ENCODE results near the gene CTCFL.

Gene CTCFL

GRCh38 chr20:57474816-57475215, 50.1 kb downstream of the CTCFL start:
- TF ChIP-seq TCF12 (IDR thresholded peaks at IDR 0.05; ENCODE audit: low read depth) (no peak), FOXM1 (IDR thresholded peaks at IDR 0.05; ENCODE audit: borderline replicate concordance, low read depth) (no peak)

DNA sequence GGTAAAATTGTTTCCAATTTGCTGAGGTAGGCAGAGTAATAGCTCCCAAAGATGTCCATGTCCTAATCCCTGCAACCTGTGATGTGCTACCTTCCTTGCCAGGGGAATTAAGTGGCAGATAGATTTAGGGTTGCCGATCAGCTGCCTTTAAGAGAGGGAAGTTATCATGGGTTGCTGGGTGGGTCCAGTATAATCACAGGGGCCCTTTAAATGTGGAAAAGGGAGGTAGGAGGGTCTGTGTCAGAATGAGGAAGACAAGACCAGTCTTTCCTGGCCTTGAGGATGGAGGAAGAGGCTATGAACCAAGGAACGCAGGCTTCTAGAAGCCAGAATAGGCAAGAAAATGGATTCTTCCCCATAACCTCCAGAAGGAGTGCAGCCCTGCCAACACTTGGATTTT, 50.7 kb downstream of the CTCFL start:
- TF ChIP-seq EP300 (IDR thresholded peaks at IDR 0.05; ENCODE audit: borderline replicate concordance) (no peak), USF1 (IDR thresholded peaks at IDR 0.05) (no peak), NFIC (IDR thresholded peaks at IDR 0.05) (no peak), CEBPB (IDR thresholded peaks at IDR 0.05) (no peak), EGR1 (IDR thresholded peaks at IDR 0.05) (no peak), TAF1 (IDR thresholded peaks at IDR 0.05; ENCODE audit: low read depth) (no peak), FOXM1 (IDR thresholded peaks at IDR 0.05; ENCODE audit: borderline replicate concordance, low read depth) (no peak), CREB1 (IDR thresholded peaks at IDR 0.05; ENCODE audit: low read depth) (no peak), TCF12 (IDR thresholded peaks at IDR 0.05; ENCODE audit: low read depth) (no peak), ZBTB7A (IDR thresholded peaks at IDR 0.05; ENCODE audit: low read depth) (no peak), TEAD4 (IDR thresholded peaks at IDR 0.05) (no peak), YY1 (IDR thresholded peaks at IDR 0.05; ENCODE audit: low read depth) (no peak), RAD21 (IDR thresholded peaks at IDR 0.05; ENCODE audit: low read depth) (no peak)
- TF ChIP-seq, protein P1, sequence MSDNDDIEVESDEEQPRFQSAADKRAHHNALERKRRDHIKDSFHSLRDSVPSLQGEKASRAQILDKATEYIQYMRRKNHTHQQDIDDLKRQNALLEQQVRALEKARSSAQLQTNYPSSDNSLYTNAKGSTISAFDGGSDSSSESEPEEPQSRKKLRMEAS (IDR thresholded peaks at IDR 0.05), result no peak
- TF ChIP-seq, protein P2, sequence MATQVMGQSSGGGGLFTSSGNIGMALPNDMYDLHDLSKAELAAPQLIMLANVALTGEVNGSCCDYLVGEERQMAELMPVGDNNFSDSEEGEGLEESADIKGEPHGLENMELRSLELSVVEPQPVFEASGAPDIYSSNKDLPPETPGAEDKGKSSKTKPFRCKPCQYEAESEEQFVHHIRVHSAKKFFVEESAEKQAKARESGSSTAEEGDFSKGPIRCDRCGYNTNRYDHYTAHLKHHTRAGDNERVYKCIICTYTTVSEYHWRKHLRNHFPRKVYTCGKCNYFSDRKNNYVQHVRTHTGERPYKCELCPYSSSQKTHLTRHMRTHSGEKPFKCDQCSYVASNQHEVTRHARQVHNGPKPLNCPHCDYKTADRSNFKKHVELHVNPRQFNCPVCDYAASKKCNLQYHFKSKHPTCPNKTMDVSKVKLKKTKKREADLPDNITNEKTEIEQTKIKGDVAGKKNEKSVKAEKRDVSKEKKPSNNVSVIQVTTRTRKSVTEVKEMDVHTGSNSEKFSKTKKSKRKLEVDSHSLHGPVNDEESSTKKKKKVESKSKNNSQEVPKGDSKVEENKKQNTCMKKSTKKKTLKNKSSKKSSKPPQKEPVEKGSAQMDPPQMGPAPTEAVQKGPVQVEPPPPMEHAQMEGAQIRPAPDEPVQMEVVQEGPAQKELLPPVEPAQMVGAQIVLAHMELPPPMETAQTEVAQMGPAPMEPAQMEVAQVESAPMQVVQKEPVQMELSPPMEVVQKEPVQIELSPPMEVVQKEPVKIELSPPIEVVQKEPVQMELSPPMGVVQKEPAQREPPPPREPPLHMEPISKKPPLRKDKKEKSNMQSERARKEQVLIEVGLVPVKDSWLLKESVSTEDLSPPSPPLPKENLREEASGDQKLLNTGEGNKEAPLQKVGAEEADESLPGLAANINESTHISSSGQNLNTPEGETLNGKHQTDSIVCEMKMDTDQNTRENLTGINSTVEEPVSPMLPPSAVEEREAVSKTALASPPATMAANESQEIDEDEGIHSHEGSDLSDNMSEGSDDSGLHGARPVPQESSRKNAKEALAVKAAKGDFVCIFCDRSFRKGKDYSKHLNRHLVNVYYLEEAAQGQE (IDR thresholded peaks at IDR 0.05; ENCODE audit: low read depth), result no peak

DNA sequence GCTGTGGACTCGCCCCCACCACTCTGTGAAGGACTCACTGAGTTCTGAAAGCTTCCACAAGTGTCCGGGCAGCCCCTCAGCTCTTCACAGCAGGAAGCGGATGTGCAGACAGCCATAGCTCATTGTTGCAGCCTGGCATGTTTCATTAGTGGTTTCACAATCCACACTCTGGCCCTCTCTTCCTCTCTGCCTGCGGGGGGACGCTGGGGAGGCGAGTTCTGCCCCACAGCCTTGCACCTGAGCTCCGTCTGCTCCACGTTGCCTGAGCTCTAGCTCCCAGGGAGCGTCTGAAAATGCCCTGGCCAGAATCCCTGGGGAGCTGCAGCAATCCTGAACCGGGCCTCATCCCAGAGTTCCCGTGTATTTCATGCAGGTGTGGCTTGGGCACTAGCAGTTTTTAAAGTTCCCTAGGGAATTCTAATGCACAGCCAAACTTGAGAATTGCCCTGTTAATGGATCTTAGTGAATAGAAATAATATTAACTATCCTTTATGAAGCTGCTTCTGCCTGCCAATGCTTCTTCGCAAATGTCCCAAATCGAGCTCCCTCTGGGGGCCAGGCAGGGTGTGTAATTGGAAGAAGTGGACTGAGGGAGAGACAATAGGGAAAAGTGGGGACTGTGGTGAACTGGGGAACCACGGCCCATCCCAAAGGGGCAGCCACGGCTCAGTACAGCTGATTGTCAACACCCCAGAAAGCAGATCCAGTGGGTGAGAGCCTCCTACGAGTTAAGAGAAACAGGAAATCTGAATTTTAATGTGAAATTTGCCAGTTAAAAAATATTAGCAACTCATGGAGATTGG, 51.5 kb downstream of the CTCFL start:
- no peak for TF ChIP-seq USF1 (IDR thresholded peaks at IDR 0.05)
- peak; percentile 80 for TF ChIP-seq NFIC (IDR thresholded peaks at IDR 0.05)
- no peak for TF ChIP-seq EGR1 (IDR thresholded peaks at IDR 0.05)
- no peak for TF ChIP-seq CREB1 (IDR thresholded peaks at IDR 0.05; ENCODE audit: low read depth)
- TF ChIP-seq, protein P1 (IDR thresholded peaks at IDR 0.05), result peak; percentile 73
- TF ChIP-seq YY1 (IDR thresholded peaks at IDR 0.05; ENCODE audit: low read depth), result peak; percentile 68; the same call in 1 of the 2 replicates
- TF ChIP-seq, protein P2 (IDR thresholded peaks at IDR 0.05; ENCODE audit: low read depth), result no peak
- TF ChIP-seq CEBPB (IDR thresholded peaks at IDR 0.05), result peak; percentile 98
- peak; percentile 92 for TF ChIP-seq EP300 (IDR thresholded peaks at IDR 0.05; ENCODE audit: borderline replicate concordance)
- peak; percentile 62 for TF ChIP-seq FOXM1 (IDR thresholded peaks at IDR 0.05; ENCODE audit: borderline replicate concordance, low read depth)
- no peak for TF ChIP-seq ZBTB7A (IDR thresholded peaks at IDR 0.05; ENCODE audit: low read depth)
- no peak for TF ChIP-seq TAF1 (IDR thresholded peaks at IDR 0.05; ENCODE audit: low read depth)
- peak; percentile 20; the same call in 1 of the 2 replicates for TF ChIP-seq RAD21 (IDR thresholded peaks at IDR 0.05; ENCODE audit: low read depth)
- peak; percentile 76 for TF ChIP-seq TEAD4 (IDR thresholded peaks at IDR 0.05)
- peak; percentile 92 for TF ChIP-seq TCF12 (IDR thresholded peaks at IDR 0.05; ENCODE audit: low read depth)

- TF ChIP-seq EP300 (IDR thresholded peaks at IDR 0.05; ENCODE audit: borderline replicate concordance) (no peak), TAF1 (IDR thresholded peaks at IDR 0.05; ENCODE audit: low read depth) (no peak), EGR1 (IDR thresholded peaks at IDR 0.05) (no peak), NFIC (IDR thresholded peaks at IDR 0.05) (no peak)
- TF ChIP-seq, protein P1 (IDR thresholded peaks at IDR 0.05), result no peak
These were observed 53.2 kb downstream of the CTCFL start for GRCh38 chr20:57471496-57472372.
